GM18517 (cell line): ENCODE results near the gene RNASE8.

ENCODE experiments used
- ATAC-seq: cut with Tn5 transposase; IDR thresholded peaks from one replicate; pipeline ENCODE4 v1.9.1; 2021; ENCODE audit warnings: mild to moderate bottlenecking, moderate library complexity; ENCODE audit not compliant: unreplicated experiment

The RNASE8 gene

GRCh38 chr14:21090194-21090939 is 32.7 kb downstream of the RNASE8 start:
- no peak for ATAC-seq

DNA sequence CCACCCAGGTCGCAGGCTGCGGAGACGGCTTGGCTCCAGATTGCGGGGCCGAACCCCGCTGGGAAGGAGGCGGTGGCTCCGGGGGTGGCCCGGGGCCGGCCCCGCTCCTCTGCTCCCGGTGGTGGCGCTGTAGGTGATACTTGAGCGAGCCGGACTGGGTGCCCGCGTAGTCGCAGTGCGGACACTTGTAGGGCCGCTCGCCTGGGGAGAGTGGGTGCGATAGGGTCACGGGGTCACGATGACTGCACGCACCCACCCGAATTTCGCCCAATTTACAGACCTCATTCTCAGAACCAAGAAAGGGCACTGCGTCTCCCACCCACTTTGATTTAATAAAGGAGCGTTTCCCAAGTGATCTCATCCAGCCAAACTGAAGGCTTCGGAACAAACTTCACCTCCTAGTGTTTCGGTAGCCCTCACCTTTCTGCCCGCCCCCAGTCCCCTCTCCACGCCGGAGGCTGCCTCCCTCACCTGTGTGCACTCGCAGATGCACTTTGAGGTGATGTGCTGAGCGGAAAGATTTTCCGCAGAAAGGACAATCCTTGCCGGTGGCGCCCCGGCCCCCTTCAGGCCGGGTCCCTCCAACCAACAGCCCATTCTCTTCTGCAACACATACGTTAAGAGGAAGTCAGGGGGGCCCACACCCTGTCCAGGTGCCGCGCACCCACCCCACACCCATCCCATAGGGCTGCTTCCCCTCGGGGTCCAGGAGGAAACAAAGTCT is 33.5 kb downstream of the RNASE8 start:
- ATAC-seq: no peak

GRCh38 chr14:21091821-21092272 is 34.2 kb downstream of the RNASE8 start:
- ATAC-seq: no peak

DNA sequence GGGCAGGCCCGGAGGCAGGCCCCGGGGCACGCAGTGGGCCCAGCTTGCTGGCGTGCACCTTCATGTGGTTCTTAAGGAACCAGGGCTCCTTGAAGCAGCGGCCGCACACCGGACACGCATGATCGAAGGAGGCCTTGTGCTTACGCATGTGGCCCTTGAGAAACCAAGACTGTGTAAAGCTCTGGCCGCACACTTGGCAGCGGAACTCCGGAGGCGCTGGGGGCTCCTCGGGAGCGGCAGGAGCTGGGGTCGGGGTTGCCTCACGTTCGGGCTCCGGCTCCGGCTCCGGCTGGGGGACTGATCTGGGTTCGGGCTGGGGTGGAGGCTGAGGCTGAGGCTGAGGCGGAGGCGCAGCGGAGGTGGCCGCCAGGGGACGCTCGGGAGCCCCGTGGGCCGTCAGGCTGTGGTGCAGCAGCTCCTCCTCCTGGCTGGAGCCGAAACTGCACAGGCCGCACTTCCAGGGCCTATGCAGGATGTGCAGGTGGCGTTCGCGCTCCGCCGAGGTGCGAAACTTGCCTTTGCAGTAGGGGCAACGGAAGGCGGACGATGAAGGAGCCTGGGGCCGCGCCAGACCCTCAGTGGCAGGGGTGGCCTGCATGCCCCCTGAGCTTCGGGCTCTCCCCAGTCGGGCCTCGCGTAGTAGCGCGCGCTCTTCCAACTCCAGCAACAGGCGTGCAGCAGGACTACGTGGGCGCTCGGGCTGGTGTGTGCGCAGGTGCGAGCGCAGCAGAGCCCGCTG is 34.8 kb downstream of the RNASE8 start:
- peak; percentile 63 for ATAC-seq

DNA sequence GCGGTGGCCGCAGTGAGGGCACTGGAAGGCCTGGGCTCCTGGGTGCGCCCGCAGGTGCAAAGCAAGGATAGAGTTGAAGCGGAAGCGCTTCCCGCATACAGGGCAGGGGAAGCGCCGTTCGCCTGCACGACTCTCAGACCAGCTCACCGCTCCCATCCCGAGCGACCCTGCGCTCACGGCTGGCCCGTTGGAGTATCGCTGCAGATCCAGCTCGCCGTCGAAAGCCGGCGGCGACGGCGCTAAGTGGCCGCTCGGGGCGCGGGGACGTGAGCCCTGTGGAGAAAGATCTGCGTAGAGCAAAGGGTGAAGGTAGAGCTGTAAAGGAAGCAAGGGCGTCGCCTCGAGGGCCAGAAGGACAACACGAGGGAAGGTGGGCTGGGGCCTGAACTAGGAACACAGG is 35.4 kb downstream of the RNASE8 start:
- no peak for ATAC-seq

DNA sequence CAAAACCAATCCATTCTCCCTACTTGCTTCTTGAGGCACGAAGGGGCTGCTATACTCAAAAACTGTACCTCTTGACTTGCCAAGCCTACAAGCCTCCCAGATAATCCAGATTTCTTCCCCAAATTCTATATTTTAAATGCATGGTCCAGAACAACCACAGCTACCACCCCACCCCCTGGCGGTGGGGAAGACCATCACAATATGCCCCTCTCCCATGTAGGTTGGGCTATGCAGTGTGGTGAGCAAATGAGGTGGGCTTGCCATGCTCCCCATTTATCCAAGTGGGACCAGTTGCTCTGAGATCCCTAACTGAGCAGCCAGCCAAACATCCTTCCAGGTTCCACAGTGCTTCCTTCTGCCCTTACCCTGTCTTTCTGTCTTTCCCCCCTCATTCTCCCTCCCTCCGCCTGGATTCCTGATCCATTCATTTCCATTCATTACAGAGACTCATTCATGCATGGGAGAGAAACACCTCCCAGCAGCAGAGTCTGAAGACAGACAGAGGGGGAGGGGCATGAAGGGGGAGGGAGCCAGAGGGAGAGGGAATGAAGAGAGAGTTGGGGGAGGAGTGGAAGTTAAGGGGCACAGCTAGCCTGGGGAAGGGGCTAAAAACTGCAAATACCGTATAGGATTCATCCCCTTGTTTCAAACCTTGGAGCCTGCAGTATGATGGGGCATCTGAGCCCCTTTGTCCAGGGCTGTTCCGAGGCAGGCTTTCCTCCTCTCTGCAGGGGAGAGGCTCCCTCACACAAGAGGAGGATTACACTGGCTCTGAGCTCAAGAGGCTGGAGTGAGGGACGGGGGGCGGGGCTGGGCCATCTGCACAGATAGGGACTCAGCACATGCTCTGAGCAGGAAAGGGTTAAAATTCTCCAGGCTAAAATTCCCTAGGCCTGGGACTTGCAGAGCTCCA is 36.4 kb downstream of the RNASE8 start:
- ATAC-seq: no peak

GRCh38 chr14:21095430-21096205 is 38.0 kb downstream of the RNASE8 start:
- no peak for ATAC-seq

DNA sequence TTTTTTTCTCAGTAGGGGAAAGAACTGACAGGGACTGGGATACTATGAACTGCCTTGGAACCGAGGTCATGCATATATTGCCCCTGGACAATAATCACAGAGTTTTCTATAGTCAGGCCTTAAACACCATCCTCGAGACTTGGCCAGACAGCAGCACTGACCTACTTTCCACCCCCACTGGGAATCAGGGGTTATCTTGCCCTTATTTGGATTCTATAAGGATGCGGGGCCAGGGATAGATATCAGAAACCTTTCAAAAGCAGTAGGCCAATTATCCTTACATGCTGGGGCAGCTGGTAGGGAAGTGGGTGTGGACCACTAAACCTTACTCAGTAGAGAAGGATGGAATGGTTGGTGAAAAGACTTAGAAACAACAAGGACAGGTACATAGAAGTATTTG is 38.8 kb downstream of the RNASE8 start:
- no peak for ATAC-seq

- no peak for ATAC-seq
These were observed 39.5 kb downstream of the RNASE8 start for GRCh38 chr14:21096978-21097635.

- ATAC-seq: no peak
These were observed 40.0 kb downstream of the RNASE8 start for GRCh38 chr14:21097636-21098075.

DNA sequence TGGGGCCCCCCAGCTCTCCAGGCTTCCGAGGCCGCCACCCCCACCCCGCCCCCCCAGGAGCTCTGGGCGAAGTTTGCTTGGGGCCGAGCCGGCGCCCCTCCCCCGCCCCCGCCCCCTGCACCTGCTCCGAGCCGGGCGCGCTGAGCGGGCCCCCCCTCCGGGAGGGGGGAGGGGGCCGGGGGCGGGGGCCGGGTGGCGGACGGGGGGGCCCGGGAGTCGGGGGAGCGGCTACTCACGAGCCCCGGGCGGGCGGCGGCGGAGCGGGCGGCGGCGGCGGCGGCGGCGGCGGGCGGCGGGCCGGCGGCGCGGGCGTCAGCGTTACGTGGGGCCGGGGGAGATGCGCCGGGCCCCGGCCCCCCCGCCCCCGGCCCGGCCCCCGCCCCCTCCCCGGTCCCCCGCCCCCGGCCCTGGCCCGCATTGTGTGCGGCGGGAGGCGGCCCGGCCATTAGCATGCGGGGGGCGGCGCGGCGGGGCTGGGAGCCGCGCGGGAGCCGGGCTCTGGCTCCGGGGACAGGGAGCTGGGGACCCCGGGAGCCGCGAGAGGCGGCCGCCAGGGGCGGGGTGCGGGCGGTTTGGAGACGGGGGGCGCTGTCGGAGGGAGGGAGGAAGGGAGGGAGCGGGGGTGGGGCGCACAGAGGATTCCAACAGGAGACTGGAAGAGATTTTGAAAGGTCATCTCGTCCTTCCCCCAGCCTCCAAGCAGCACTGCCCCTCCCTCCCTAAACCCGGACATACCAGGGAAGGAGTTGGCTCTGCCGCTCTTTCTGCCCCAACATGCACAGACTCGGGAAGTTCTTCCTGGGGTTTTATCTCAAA is 40.7 kb downstream of the RNASE8 start, which contains the start of gene ZNF219:
TSS of gene ZNF219 (minus strand) at position 580 of the 816 bp plus-strand sequence. CDS start 5,064 bp downstream, outside the sequence.
- no peak for ATAC-seq

DNA sequence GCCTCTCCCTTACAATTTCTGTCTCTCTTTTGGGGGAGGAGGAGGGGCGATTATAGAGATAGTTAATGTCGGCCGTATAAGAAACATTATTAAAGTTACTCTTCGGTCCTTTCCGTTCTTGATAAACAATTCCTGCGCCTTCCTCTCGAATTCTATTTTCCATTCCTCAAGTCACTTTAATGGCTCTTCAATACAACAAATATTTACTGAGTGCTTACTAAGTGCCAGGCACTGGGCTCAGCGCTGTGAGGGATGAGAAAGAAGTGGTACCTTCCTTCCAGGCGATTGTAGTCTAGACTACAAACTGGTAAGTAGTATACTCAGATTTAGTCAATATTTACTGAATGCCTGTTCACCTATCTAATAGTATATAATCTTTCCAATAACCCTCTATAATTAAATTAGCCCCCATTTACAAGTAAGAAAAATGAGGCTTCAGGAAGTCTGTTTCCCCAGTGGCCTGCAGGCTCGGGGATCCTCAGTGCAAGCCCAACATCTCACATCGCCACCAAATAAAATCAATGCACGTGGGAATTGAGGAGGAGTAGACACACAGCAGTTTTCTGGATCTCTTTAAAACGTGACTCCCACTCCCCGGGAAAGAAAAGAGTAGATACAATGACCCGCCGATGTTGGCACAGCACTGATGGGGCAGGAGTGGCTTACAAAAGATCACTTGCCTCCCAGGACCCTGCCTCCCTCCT is 41.4 kb downstream of the RNASE8 start:
- no peak for ATAC-seq

DNA sequence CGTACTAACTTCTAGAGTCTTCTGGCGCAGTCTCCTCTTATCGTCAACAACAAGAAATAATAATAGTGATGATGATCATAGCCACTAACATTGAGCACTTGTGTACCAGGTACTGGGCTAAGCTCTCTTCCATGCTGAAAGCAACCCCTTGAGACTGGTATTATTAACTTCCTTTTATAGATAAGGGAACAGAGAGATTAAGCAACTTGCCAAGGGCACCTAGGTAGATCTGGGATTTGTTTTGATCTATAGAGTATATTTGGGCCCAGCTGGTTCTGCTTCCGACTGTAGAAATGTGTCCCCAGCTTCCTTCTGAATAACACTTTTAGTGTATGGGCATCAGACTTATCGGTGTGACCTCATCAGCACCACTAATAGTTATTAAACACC is 42.0 kb downstream of the RNASE8 start:
- ATAC-seq: no peak

DNA sequence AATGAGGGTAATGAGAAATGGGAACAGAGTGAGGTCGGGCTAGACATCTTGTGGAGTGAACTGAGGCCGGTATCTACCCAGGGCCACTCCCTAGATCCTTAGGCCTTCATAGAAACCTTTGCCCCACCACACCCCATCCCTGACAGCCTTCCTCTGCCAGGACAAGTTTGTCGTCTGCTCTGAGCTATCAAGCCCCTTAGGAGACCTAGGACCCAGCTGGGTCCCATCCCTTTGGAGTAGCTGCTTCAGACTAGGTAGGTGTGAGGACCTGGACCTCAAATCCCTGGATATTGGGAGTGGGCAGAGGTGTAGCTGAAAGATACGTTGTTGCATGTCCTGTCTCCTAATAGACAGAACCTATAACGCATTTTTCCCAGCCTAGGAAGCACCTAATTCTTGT is 43.3 kb downstream of the RNASE8 start, which contains the start of gene TMEM253:
TSS of gene TMEM253 (plus strand) at position 136 of the 400 bp plus-strand sequence. CDS start 278 bp downstream, outside the sequence.
- no peak for ATAC-seq

DNA sequence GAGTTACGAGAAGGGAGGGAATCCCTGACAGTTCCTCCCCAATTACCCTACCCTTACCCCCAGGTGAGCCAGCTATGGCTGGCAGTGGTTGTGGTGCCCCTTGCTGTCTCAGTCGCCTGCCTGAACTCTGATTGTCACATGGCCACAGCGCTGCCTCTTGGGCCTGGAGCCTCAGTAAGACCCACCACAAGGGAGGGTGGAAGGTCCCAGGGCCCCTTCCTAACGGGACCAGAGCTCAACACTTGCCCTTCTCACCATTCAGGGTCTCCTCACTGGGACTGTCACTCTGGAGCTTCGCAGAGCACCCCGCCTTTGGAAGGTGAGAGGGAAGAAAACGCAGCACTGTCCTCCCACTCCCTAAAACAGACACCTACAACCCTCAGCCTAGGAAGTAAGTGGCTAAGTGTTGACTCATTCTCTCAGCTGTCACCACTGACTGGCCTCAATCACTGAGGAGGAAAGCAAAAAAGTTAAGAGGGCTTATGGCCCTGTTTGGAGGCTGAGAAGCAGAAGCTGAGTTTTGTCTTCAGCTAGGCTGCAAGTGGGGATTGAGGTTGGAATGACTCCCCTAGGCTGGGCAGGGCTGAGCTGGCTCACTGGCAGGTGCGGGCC is 44.3 kb downstream of the RNASE8 start:
- no peak for ATAC-seq

DNA sequence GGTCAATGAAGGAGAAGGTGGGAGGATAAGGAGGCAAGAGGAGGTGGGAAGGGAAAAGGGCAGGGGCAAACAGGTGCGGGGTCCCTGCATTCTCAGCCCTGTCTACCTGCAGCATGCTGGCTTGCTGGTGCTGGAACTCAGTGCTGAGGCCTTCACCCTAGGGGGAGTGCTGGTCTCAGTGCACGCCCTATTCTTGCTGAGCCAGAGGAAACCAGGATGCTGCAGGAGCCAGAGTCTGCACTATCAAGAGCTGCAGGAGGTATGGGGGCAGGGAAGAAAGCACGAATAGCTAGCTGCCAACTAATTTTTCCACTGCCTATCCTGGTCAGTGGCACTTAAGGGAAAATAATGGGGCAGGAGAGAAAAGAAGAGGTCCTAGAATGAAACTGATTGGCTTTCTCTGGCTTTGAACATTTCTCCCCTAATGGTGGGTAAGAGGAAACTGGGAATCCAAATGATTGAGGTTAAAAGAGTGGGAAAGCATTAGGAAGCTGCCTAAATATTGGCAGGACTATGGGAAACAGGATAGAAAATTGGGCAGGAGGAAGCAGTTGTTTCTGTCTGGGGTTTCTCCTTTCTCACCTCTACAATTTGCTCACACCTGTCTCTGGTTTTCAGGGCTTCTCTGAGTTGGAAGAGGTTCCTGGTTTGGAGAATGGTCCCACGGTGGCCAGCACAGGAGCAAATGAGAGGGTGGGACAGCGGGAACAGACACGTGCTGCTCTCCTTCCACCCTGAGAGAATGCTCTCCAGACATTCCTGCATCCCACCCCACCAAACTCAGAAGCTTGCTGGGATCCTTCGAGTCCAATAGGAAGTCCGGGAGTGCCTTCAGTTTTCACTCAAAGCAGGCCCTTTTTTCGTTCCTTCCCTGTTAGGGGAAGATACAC is 45.1 kb downstream of the RNASE8 start:
- ATAC-seq: no peak
